GM12864 (cell line): Measurements from ENCODE around the gene EPB41L1.

ENCODE experiments used
- DNase-seq: peaks from one replicate; pipeline ENCODE4 v3.0.0-alpha.2; 2011; ENCODE audit warnings: low read depth
- H3K4me3 ChIP-seq: 2 replicates; pipeline ENCODE4 v1.5.1; 2011; ENCODE audit warnings: mild to moderate bottlenecking, low read depth, low read length, control low read depth
- CTCF ChIP-seq: IDR thresholded peaks from 2 replicates; pipeline ENCODE4 v1.5.1; 2011; ENCODE audit warnings: low read depth, mild to moderate bottlenecking, moderate library complexity, low read length, control low read depth, inconsistent platforms; ENCODE audit errors: missing control alignments

Gene EPB41L1

GRCh38 chr20:36234771-36235320 lies 80.3 kb downstream of the EPB41L1 start:
- no peak for TF ChIP-seq CTCF
- no peak for DNase-seq
- H3K4me3 ChIP-seq: no peak overlapping the region

- peak; percentile 44 for DNase-seq
- H3K4me3 ChIP-seq: peak within 1 kb of the TSS; percentile 75
- TF ChIP-seq CTCF: no peak
These were observed 81.6 kb downstream of the EPB41L1 start, which contains the start of gene AAR2 for GRCh38 chr20:36235892-36236785. Gene AAR2 (plus strand): TSS chr20:36236478. CDS start chr20:36239869, 3,391 bp downstream.

- H3K4me3 ChIP-seq: peak overlapping the region; percentile 75
- DNase-seq: no peak
- no peak for TF ChIP-seq CTCF
These were observed 82.2 kb downstream of the EPB41L1 start for GRCh38 chr20:36236786-36237121.

- TF ChIP-seq CTCF: no peak
- H3K4me3 ChIP-seq: peak overlapping the region; percentile 75
- DNase-seq: no peak
These were observed 82.9 kb downstream of the EPB41L1 start for GRCh38 chr20:36237477-36237876.

GRCh38 chr20:36238153-36238552 lies 83.6 kb downstream of the EPB41L1 start:
- no peak for TF ChIP-seq CTCF
- no peak overlapping the region for H3K4me3 ChIP-seq
- DNase-seq: no peak

GRCh38 chr20:36238760-36239159 lies 84.2 kb downstream of the EPB41L1 start:
- TF ChIP-seq CTCF: no peak
- no peak for DNase-seq
- H3K4me3 ChIP-seq: no peak overlapping the region

GRCh38 chr20:36240076-36240475 lies 85.5 kb downstream of the EPB41L1 start:
- H3K4me3 ChIP-seq: no peak overlapping the region
- no peak for TF ChIP-seq CTCF
- no peak for DNase-seq
